ENCODE data around the gene CAMK4.
"Not testable (repeated sequence)": the region's sequence is repeated elsewhere in the genome, so short reads cannot be mapped to it uniquely, and the experiment has no call there.

The CAMK4 gene

DNA sequence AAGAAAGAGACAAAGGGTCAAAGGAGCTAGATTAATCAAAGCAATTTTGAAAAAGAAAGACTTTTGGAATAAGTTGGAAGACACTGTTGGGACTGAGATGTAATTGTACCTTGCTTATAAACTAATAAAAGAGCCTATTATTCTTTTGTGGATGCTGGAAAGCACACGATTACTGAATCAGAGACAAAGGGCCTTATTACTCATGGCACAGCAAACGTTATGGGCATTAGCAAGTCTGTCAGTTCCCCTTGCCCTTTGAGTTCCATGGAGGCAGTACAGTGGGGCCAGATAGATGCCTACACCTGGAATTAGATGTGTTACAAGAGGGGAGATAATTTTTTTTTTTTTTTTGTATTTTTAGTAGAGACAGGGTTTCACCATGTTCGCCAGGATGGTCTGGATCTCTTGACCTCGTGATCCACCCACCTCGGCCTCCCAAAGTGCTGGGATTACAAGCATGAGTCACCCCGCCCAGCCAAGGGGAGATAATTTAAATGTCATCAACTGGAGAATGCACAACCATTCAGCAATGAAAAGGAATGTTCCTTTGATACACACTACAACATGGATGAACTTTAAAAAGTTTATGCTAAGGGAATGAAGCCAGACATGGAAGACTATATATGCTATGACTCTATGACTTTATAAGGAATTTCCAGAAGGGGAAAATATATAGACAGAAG, 159.2 kb downstream of the CAMK4 start:
- DNase-seq (ENCODE audit: low read depth) = no peak

DNA sequence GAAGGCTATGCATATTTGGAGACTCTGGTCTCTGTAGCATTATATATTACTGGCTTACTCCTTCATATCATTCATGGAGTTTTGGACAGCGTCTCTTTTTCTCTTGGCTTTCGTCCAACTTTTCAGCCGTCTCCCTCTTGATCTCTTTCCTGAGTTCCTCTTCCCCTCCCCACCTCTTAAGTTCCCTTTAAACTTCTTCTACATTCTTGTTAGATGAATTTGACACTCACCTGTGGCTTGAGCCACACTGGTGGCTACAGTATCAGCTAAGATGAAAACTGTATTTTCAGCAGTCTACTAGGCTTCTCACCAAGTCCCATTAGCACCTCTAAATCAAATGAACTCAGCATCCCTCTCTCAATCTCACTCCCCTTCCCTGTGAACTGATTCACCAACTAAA, 160.0 kb downstream of the CAMK4 start:
- DNase-seq (ENCODE audit: low read depth) = no peak

DNA sequence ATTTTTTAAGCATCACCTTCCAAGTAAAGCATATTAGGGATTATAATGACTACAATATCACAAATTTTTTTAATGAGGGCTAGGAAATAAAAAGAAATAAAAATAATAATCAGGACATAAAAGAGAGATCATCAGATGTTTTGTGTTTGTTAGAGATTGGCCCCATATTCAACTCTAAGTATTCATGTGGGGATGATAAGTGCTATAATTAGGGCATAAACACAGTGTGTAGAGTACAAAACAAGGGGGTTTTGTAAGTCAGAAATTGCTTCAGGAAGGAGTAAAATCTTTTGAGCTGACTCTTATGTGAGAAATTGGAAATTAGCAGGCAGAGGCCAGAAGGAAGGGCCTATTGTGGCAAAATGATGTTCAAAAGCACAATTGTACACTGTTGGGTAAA, 160.9 kb downstream of the CAMK4 start:
- DNase-seq (ENCODE audit: low read depth) = no peak

DNA sequence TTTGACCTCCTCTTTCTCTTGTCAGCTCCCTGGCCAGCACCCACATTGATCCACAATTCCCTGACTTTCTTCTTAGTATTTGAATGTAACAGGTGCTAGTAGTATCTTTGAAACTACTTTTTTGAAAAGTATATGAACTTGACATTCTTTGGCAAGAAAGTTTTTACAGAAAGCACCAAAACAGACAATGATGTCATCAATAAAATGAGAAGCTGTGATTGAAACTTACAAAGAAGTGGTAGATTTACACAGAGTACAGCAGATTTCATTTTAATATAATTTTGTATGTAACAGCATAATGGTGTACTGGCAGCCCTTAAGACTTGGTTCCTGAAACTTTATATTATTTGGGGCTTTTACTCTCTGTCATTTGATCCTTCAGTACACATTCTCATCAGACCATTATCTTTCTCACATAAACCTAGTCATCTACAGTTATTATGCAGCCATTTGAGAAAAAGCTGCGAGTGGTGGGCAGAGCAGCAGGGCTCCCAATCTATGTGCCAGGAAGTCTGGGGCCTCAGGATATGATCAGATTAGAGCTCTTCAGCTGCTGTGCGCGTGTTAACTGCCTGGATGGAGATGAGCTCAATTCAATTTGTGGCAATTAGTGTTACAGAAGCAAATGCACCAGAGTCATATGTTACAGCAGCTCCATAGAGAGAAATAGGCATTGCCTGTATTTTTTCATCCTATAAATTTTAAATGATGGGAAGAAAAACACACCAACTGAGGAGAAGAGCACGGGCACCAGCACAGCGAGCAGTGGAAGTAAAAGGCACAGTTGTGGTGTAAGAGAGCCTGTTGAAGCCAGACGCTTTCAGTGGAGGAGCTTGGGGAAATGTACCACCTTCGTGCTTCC, 162.0 kb downstream of the CAMK4 start:
- DNase-seq (ENCODE audit: low read depth) = no peak

- no peak for DNase-seq (ENCODE audit: low read depth)
Observed at GRCh38 chr5:111386832-111387162, 162.6 kb downstream of the CAMK4 start.

- DNase-seq (ENCODE audit: low read depth) = no peak
Observed at GRCh38 chr5:111387361-111387760, 163.2 kb downstream of the CAMK4 start.

DNA sequence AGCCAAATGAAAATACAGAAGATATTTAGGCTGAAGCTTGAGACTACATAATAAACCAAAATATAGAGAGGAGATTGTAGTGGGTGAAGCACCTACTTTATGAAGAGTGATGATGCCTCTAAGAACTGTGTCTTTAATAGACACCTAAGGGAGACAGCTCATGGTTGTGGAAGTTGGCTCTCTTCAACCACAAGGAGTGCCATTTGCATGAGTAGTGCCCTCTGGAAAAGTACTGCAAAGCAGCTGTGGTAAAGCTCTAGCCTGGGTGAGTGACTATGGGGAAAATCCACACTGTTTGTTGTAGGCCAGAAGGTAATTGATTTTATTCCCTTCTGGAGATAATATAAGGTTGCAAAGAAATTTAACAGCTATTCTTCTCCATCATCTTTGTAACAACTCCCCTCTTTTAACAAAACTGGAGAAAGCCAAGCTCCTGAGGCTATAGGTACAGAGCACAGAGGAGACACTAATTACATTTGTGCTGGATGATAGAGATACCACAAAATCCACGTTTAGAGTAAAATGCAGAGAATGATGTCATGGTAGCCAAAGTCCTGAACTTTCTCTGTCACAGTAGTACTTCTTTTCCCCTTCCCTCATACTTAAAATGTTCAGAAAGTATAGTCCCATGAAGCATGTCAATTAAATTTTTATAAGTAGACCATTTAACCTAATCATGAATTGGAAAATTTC, 165.4 kb downstream of the CAMK4 start:
- DNase-seq (ENCODE audit: low read depth) = no peak

- no peak for DNase-seq (ENCODE audit: low read depth)
Observed at GRCh38 chr5:111392181-111392580, 168.0 kb downstream of the CAMK4 start.

DNA sequence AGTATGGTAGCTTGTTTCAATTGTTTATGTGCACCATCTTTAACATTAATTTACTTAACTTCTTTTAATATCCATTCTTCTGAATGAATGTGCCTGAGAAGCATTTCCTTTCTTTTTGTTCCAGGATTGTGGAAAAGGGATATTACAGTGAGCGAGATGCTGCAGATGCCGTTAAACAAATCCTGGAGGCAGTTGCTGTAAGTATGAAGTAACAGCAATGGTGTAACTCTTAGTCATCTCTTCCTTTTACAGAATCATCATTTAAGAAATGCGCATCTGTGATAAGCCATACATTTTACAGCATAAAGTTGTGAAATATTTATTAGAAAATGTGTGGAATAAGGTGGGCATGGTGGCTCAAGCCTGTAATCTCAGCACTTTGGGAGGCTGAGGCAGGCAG, 170.4 kb downstream of the CAMK4 start:
- no peak for DNase-seq (ENCODE audit: low read depth)

DNA sequence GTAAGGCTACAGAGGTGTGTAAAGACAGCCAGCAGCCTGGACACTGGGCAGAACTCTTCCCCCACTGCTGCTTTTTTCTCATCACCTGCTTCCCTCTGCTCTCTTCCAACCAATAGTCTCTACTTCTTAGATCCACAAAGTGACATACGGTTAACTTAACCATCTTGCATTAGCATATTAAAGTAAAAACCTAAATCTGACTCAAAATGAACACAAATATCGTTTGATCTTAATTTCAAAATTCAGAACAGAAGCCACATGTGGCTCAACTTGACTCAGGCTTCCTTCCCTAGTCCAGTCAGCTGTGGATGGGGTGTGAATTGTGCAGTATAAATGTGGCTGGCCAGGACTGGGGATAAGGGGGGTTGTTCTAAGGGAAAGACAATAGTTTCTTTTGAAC, 173.8 kb downstream of the CAMK4 start:
- DNase-seq (ENCODE audit: low read depth) = no peak

GRCh38 chr5:111399113-111399512, 174.9 kb downstream of the CAMK4 start:
- no peak for DNase-seq (ENCODE audit: low read depth)

DNA sequence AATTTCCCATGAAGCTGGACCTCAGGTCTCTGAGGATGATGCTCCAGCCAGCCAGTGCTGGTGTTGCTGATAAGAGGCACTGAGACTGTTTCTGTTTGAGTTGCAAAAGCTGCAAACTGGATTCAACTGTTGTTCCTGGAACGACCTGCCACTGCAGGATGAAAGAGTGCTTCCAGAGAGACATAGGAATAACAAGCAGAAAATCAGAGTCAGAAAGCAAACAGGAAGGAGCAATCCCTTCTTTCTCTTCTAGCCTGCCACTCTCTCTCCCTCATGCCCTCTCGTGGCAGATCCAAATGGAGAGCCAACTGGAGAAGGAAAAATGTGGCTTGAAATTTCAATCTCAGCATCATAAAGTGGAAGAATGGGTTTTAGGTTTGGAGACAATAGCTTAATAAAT, 177.7 kb downstream of the CAMK4 start:
- no peak for DNase-seq (ENCODE audit: low read depth)

GRCh38 chr5:111404270-111404769, 180.1 kb downstream of the CAMK4 start:
- no peak for DNase-seq (ENCODE audit: low read depth)

DNA sequence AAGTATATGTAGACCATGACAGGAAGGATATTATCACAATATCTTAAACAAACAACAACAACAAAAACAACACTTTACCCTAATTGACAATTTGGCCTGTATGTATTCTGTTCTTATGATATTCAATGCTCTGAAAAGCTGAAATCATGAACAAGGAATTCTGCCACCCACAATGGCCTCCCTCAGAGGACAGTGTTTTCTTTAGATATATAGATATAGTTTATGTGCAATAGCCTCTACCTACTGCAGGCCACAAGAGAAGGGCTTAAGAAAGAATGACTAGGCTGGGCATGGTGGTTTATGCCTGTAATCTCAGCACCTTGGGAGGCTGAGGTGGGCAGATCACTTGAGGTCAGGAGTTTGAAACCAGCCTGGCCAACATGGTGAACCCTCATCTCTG, 183.4 kb downstream of the CAMK4 start:
- DNase-seq (ENCODE audit: low read depth) = no peak

DNA sequence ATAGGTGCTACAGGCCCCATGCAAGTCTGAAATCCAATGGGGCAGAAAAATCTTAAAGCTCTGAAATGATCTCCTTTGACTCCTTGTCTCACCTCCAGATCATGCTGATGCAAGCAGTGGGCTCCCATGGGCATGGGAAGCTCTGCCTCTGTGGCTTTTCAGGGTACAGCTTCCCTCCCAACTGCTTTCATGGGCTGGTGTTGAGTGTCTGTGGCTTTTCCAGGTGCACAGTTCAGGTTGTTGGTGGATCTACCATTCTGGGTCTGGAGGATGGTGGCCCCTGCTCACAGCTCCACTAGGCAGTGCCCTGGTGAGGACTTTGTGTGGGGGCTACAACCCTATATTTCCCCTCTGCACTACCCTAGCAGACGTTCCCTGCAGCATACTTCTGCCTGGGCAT, 184.6 kb downstream of the CAMK4 start:
- no peak for DNase-seq (ENCODE audit: low read depth)

DNA sequence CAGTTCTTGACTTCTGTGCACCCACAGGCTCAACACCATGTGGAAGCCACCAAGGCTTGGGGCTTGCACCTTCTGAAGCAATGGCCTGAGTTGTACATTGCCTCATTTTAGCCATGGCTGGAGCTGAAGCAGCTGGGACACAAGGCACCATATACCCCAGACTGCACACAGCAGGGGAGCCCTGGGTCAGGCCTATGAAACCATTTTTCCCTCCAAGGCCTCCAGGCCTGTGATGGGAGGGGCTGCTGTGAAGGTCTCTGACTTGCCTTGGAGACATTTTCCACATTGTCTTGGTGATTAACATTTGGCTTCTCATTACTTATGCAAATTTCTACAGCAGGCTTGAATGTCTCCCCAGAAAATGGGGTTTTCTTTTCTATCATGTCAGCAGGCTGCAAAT, 185.1 kb downstream of the CAMK4 start:
- DNase-seq (ENCODE audit: low read depth) = not testable (repeated sequence)

DNA sequence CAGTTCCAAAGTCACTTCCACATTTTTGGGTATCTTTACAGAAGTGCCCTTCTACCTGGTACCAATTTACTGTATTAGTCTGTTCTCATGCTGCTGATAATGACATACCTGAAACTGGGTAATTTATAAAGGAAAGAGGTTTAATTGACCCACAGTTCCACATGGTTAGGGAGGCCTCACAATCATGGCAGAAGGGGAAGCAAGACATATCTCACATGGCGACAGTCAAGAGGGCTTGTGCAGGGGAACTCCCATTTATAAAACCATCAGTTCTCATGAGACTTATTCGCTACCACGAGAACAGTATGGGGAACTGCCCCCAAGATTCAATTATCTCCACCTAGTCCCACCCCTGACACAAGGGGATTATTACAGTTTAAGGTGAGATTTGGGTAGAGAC, 185.9 kb downstream of the CAMK4 start:
- DNase-seq (ENCODE audit: low read depth) = not testable (repeated sequence)

GRCh38 chr5:111411301-111411700, 187.1 kb downstream of the CAMK4 start:
- no peak for DNase-seq (ENCODE audit: low read depth)

DNA sequence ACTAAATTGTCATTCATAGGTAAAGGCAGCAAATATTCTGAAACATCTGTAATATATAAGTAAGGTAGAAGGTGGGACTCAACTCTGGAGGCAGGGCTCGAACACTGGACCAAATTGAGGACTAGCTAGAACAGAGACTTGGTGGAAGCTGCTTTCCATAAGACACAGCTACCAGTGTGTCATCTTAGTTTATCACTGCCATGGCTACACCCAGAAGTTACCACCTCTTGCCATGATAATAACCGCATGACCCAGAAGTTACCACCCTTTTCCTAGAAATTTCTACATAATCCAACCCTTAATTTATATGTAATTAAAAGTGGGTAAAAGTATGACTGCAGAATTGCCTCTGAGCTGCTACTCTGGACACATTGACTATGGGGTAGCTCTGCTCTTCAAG, 188.4 kb downstream of the CAMK4 start:
- no peak for DNase-seq (ENCODE audit: low read depth)

GRCh38 chr5:111415053-111415452, 190.9 kb downstream of the CAMK4 start:
- no peak for DNase-seq (ENCODE audit: low read depth)

DNA sequence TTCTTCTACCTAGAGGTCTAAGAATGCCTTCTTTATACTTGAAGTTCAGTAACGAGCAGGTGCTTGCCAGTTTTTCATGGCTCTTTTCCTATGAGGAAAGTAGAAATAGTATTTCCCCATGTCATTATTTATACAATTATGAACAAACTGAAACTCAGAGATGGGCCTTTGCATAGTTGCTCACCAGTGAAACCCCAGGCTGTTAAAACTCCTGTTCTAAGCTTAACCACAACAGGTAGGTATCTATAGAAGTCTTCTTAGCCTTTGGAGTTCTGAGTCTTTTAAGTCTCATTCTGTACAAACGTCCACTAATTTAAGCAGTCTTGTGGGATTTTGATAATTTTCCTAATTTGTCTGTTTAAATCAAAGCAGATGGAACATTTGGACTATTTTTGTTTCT, 198.1 kb downstream of the CAMK4 start:
- no peak for DNase-seq (ENCODE audit: low read depth)

DNA sequence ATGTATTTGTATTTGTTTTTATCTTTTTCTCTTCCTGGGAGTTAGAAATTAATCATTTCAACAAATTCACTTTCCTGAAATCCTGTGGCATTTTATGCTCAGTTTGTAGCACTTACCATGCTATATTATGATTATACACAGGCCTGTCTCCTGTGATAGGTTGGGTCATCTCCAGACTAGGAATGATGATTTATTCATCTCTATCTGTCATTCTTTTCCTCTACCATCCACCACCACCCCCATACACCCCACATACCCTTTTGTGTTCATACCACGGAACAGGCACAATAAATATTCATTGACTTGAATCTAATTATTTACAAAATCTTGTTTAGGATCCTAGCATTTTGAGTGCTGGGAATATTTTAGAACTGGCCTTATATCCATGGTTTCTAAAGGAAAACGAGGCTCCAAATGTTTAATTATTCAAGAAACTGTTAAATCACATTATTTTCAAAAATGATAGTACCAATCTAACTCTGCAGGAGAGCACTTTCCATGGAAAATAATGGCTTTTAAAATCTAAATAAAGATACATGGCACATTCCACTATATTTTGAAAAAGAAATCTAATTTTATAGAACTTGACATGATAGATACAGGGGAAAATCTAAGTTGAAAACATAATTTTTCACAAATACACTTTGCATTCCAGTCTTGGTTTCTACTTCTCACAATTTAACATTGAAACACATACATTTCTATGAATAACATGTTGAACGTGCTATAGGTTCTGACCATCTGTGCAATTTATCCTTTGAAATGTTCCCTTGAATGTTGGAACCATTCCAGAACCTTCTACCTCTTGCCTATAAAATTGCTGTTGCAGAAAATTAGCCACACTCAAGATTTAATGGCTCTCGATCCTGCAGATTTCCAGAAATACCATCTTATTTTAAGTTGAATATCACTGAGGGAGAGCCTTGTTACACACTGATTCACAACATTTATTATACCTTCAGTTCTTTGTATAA, 198.8 kb downstream of the CAMK4 start:
- DNase-seq (ENCODE audit: low read depth) = no peak
